Left ventricle myocardium inferior (tissue), 1 donor: Measurements from ENCODE around the gene ARRDC1. TPM values are rescaled to one million over a fixed set of nuclear protein-coding genes. Genes with fewer than 3 reads are reported as not detected.

Source experiments
- total RNA-seq: library from RNA; stranded (reverse); fragmentation: NEBNext Ultra II Directional; extraction: Animal tissue kit (Norgen Biotek cat#: 25700); gene quantifications from one replicate; pipeline ENCODE4 v1.2.1, GENCODE V29; 2021
- donor health status: DM: no; HTN: yes; CAD: no; lungs with severe emphysema.

Gene ARRDC1
- total RNA-seq, 1 donor from 2014 or later, result 16.2 TPM

Other genes starting within 250 kb of the ARRDC1 start
- 9.2 TPM for gene EXD3, start 182.5 kb upstream of the ARRDC1 start, total RNA-seq
- gene NOXA1, start 182.3 kb upstream of the ARRDC1 start, total RNA-seq, result 2.0 TPM
- not detected for gene ENTPD8, start 164.3 kb upstream of the ARRDC1 start, total RNA-seq
- gene NSMF, start 146.4 kb upstream of the ARRDC1 start, total RNA-seq, result 9.8 TPM
- gene PNPLA7, start 55.3 kb upstream of the ARRDC1 start, total RNA-seq, result 9.0 TPM
- 233 TPM for gene MRPL41, start 53.8 kb upstream of the ARRDC1 start, total RNA-seq
- gene DPH7, start 26.8 kb upstream of the ARRDC1 start, total RNA-seq, result 18.0 TPM
- 11.6 TPM for gene ZMYND19, start 15.2 kb upstream of the ARRDC1 start, total RNA-seq
- 31.3 TPM for gene EHMT1, start 13.3 kb downstream of the ARRDC1 start, total RNA-seq